ENCODE measurements around the gene ITM2C. TPM values are rescaled to one million over a fixed set of nuclear protein-coding genes. Genes with fewer than 3 reads are reported as not detected.

Gene ITM2C
- polyA plus RNA-seq, 1 donor = 138 TPM

Other genes starting within 250 kb of the ITM2C start
- 66.6 TPM for gene CAB39, start 152.1 kb upstream of the ITM2C start, polyA plus RNA-seq (ENCODE audit: insufficient read length)
- not detected for gene GPR55, start 60.3 kb downstream of the ITM2C start, polyA plus RNA-seq (ENCODE audit: insufficient read length)
- not detected for gene SPATA3, start 131.2 kb downstream of the ITM2C start, polyA plus RNA-seq (ENCODE audit: insufficient read length)
- gene C2orf72, start 172.6 kb downstream of the ITM2C start, polyA plus RNA-seq (ENCODE audit: insufficient read length) = 0.31 TPM
- 69.0 TPM for gene PSMD1, start 191.9 kb downstream of the ITM2C start, polyA plus RNA-seq (ENCODE audit: insufficient read length)